ENCODE data around the gene CFAP68.

GRCh38 chr11:111870522-111870885 is 8.8 kb upstream of the CFAP68 start:
- TF ChIP-seq EZH2 (IDR thresholded peaks at IDR 0.05; ENCODE audit: insufficient read depth, poor library complexity, severe bottlenecking), result no peak
- TF ChIP-seq EZH2phosphoT487 (IDR thresholded peaks at IDR 0.05; ENCODE audit: insufficient read depth, low read depth), result no peak

All from GM23248 (cell line).